T-helper 17 cell (primary cell): ENCODE results near the gene RPS16. TPM values are rescaled to one million over a fixed set of nuclear protein-coding genes. Genes with fewer than 3 reads are reported as not detected.
"Not testable (repeated sequence)": the region's sequence is repeated elsewhere in the genome, so short reads cannot be mapped to it uniquely, and the experiment has no call there.

Experiments
- ATAC-seq: fragments of 150-1000 bp; cut with Tn5 transposase; 2 replicates; pipeline ENCODE4 v1.10.0; 2021; ENCODE audit warnings: mild to moderate bottlenecking, moderate library complexity
- DNase-seq, 3 donors: peaks; one replicate each; pipeline versions ENCODE4 v3.0.0 to v3.0.0-alpha.2; 2020 to 2021
- H3K9me3 ChIP-seq: one replicate; pipeline ENCODE4 v1.7.0; 2013; ENCODE audit warnings: low read length, mild to moderate bottlenecking; ENCODE audit not compliant: control insufficient read depth, poor library complexity, severe bottlenecking
- H3K27ac Mint-ChIP-seq: one replicate; pipeline ENCODE4 v1.8.0; 2022; ENCODE audit warnings: mild to moderate bottlenecking, moderate library complexity, mixed read lengths
- H3K27me3 Mint-ChIP-seq: one replicate; pipeline ENCODE4 v1.8.0; 2022; ENCODE audit warnings: mixed read lengths
- H3K36me3 Mint-ChIP-seq: one replicate; pipeline ENCODE4 v1.8.0; 2022; ENCODE audit warnings: low read depth, mixed read lengths
- H3K4me1 Mint-ChIP-seq: one replicate; pipeline ENCODE4 v1.8.0; 2022; ENCODE audit warnings: mild to moderate bottlenecking, mixed read lengths
- H3K4me3 Mint-ChIP-seq: one replicate; pipeline ENCODE4 v1.8.0; 2022; ENCODE audit warnings: mild to moderate bottlenecking, moderate library complexity, mixed read lengths
- total RNA-seq, 4 donors: library from RNA in 2 of 4; stranded (reverse) in 2 of 4; gene quantifications; one replicate each; pipeline ENCODE4 v1.2.3 and lab custom pipeline; 2022 to 2026

The RPS16 gene
- total RNA-seq (1,000 to 10,000 TPM; 3,790 to 3,904 TPM), total RNA-seq (lab: John Stamatoyannopoulos, UW) (84.4 to 640 reads per million in 2 donors)

GRCh38 chr19:39435499-39436349 lies at the start of gene RPS16:
Gene RPS16 (minus strand): TSS chr19:39435949. CDS start chr19:39435895, 54 bp downstream.
- H3K27ac Mint-ChIP-seq = peak within 1 kb of the TSS; percentile 100
- H3K4me3 Mint-ChIP-seq = peak within 1 kb of the TSS; percentile 100
- H3K36me3 Mint-ChIP-seq = peaks cover 8% of the 10 kb centered on the region
- no peaks in the 10 kb centered on the region for H3K27me3 Mint-ChIP-seq
- H3K9me3 ChIP-seq = no peaks in the 10 kb centered on the region
- DNase-seq (peak; percentile 98 to 99 (median 98)), ATAC-seq (peak; percentile 88)
- H3K4me1 Mint-ChIP-seq = peaks cover 36% of the 10 kb centered on the region

GRCh38 chr19:39483141-39483540 lies 47.4 kb upstream of the RPS16 start:
- Mint-ChIP-seq H3K4me3 (no peak overlapping the region), H3K36me3 (peaks cover 3% of the 10 kb centered on the region), H3K27me3 (no peaks in the 10 kb centered on the region), H3K4me1 (peaks cover 24% of the 10 kb centered on the region), H3K27ac (no peak overlapping the region)
- no peak for ATAC-seq
- no peaks in the 10 kb centered on the region for H3K9me3 ChIP-seq
- DNase-seq = no peak

- peak overlapping the region; percentile 94 for H3K4me3 Mint-ChIP-seq
- peaks cover 1% of the 10 kb centered on the region for H3K36me3 Mint-ChIP-seq
Measured at GRCh38 chr19:39481676-39482075, 45.9 kb upstream of the RPS16 start.

GRCh38 chr19:39481229-39481545 lies 45.4 kb upstream of the RPS16 start:
- H3K9me3 ChIP-seq = no peaks in the 10 kb centered on the region
- peak overlapping the region; percentile 94 for H3K4me3 Mint-ChIP-seq
- ATAC-seq (no peak), DNase-seq (no peak)
- peaks cover 4% of the 10 kb centered on the region for H3K36me3 Mint-ChIP-seq
- H3K27ac Mint-ChIP-seq = peak overlapping the region; percentile 97
- peaks cover 20% of the 10 kb centered on the region for H3K4me1 Mint-ChIP-seq
- H3K27me3 Mint-ChIP-seq = no peaks in the 10 kb centered on the region

More at GRCh38 chr19:39481676-39482075, 45.9 kb upstream of the RPS16 start:
- DNase-seq (no peak), ATAC-seq (no peak)
- H3K9me3 ChIP-seq = no peaks in the 10 kb centered on the region
- no peaks in the 10 kb centered on the region for H3K27me3 Mint-ChIP-seq
- peaks cover 22% of the 10 kb centered on the region for H3K4me1 Mint-ChIP-seq
- peak overlapping the region; percentile 97 for H3K27ac Mint-ChIP-seq

GRCh38 chr19:39480337-39481228 lies 44.8 kb upstream of the RPS16 start, which contains the start of gene TIMM50:
Gene TIMM50 (plus strand): TSS chr19:39480838. CDS start chr19:39480854, 16 bp downstream.
- ATAC-seq (peak; percentile 97), DNase-seq (peak; percentile 94 to 98 (median 96))
- H3K9me3 ChIP-seq = no peaks in the 10 kb centered on the region
- Mint-ChIP-seq H3K36me3 (peaks cover 4% of the 10 kb centered on the region), H3K4me3 (peak within 1 kb of the TSS; percentile 94), H3K27me3 (no peaks in the 10 kb centered on the region), H3K27ac (peak within 1 kb of the TSS; percentile 97), H3K4me1 (peaks cover 20% of the 10 kb centered on the region)

- no peaks in the 10 kb centered on the region for H3K9me3 ChIP-seq
- no peaks in the 10 kb centered on the region for H3K27me3 Mint-ChIP-seq
- H3K36me3 Mint-ChIP-seq = peaks cover 4% of the 10 kb centered on the region
- H3K27ac Mint-ChIP-seq = peak overlapping the region; percentile 97
- no peak for ATAC-seq
- H3K4me3 Mint-ChIP-seq = peak overlapping the region; percentile 94
- no peak for DNase-seq
- H3K4me1 Mint-ChIP-seq = peaks cover 20% of the 10 kb centered on the region
Measured at GRCh38 chr19:39479916-39480315, 44.2 kb upstream of the RPS16 start.

- not testable (repeated sequence) for H3K4me3 Mint-ChIP-seq, H3K36me3 Mint-ChIP-seq, DNase-seq, H3K9me3 ChIP-seq, H3K27me3 Mint-ChIP-seq, ATAC-seq
- peak overlapping the region; percentile 97 for H3K27ac Mint-ChIP-seq
- H3K4me1 Mint-ChIP-seq = peaks cover 20% of the 10 kb centered on the region
Measured at GRCh38 chr19:39479319-39479801, 43.6 kb upstream of the RPS16 start.

- ATAC-seq (no peak), DNase-seq (no peak)
- Mint-ChIP-seq H3K27me3 (no peaks in the 10 kb centered on the region), H3K36me3 (peaks cover 9% of the 10 kb centered on the region), H3K4me3 (peak overlapping the region; percentile 2), H3K27ac (peak overlapping the region; percentile 83), H3K4me1 (peaks cover 11% of the 10 kb centered on the region)
- H3K9me3 ChIP-seq = no peaks in the 10 kb centered on the region
Measured at GRCh38 chr19:39475748-39476147, 40.0 kb upstream of the RPS16 start.

GRCh38 chr19:39474139-39474620 lies 38.4 kb upstream of the RPS16 start:
- Mint-ChIP-seq H3K36me3 (peaks cover 13% of the 10 kb centered on the region), H3K4me1 (peaks cover 9% of the 10 kb centered on the region), H3K27ac (peak overlapping the region; percentile 83), H3K4me3 (peak overlapping the region; percentile 64), H3K27me3 (no peaks in the 10 kb centered on the region)
- H3K9me3 ChIP-seq = no peaks in the 10 kb centered on the region
- DNase-seq = peak; percentile 53 to 76 (median 57)
- peak; percentile 80 for ATAC-seq

GRCh38 chr19:39473443-39473960 lies 37.8 kb upstream of the RPS16 start:
- Mint-ChIP-seq H3K27ac (peak overlapping the region; percentile 83), H3K36me3 (peaks cover 13% of the 10 kb centered on the region), H3K27me3 (no peaks in the 10 kb centered on the region), H3K4me1 (peaks cover 9% of the 10 kb centered on the region), H3K4me3 (no peak overlapping the region)
- no peaks in the 10 kb centered on the region for H3K9me3 ChIP-seq
- DNase-seq (no peak), ATAC-seq (peak; percentile 4)

GRCh38 chr19:39472746-39473442 lies 37.1 kb upstream of the RPS16 start:
- H3K36me3 Mint-ChIP-seq = peaks cover 13% of the 10 kb centered on the region
- H3K27me3 Mint-ChIP-seq = no peaks in the 10 kb centered on the region
- H3K4me3 Mint-ChIP-seq = no peak overlapping the region
- H3K4me1 Mint-ChIP-seq = peaks cover 9% of the 10 kb centered on the region
- no peak overlapping the region for H3K27ac Mint-ChIP-seq
- ATAC-seq (no peak), DNase-seq (no peak)
- no peaks in the 10 kb centered on the region for H3K9me3 ChIP-seq

GRCh38 chr19:39471756-39472536 lies 36.2 kb upstream of the RPS16 start:
- H3K36me3 Mint-ChIP-seq = peaks cover 15% of the 10 kb centered on the region
- no peak overlapping the region for H3K4me3 Mint-ChIP-seq
- H3K4me1 Mint-ChIP-seq = peaks cover 9% of the 10 kb centered on the region
- no peak overlapping the region for H3K27ac Mint-ChIP-seq
- no peaks in the 10 kb centered on the region for H3K9me3 ChIP-seq
- ATAC-seq (no peak), DNase-seq (no peak)
- H3K27me3 Mint-ChIP-seq = no peaks in the 10 kb centered on the region
